Panc1 (cell line): ENCODE results near the gene ZCCHC7. TPM values are rescaled to one million over a fixed set of nuclear protein-coding genes. Genes with fewer than 3 reads are reported as not detected.

Experiments
- ATAC-seq: fragments of 200-7000 bp; cut with Tn5 transposase; 2 replicates; pipeline ENCODE4 v1.9.1; 2020; ENCODE audit warnings: mild to moderate bottlenecking, moderate library complexity
- BruUV-seq: library from RNA; stranded (reverse); fragments of 400-500 nt; replicated peaks from 2 replicates; lab custom pipeline; 2021; lab: Mats Ljungman, UMichigan
- CTCF ChIA-PET: fragments of 300-600 bp; sonication (Branson Sonifier 250); formaldehyde crosslinking; loops from one replicate; lab custom pipeline; 2022; ENCODE audit warnings: antibody characterized with exemption; lab: Charles Lee
- POLR2A ChIA-PET: fragments of 300-600 bp; sonication (Branson Sonifier 250); formaldehyde crosslinking; loops from one replicate; lab custom pipeline; 2022; ENCODE audit warnings: antibody characterized with exemption; lab: Charles Lee
- DNase-seq: peaks from one replicate; pipeline ENCODE4 v3.0.0-alpha.2; 2010; ENCODE audit warnings: low read depth, low spot score
- H3K27ac ChIP-seq: 2 replicates; pipeline ENCODE4 v1.5.1; 2011; ENCODE audit warnings: mild to moderate bottlenecking, low read length, inconsistent platforms
- H3K27me3 ChIP-seq: fragments of 200-500 bp; sonication (Bioruptor generic); 2 replicates; pipeline ENCODE4 v1.6.0; 2014; ENCODE audit warnings: low read length, inconsistent platforms; ENCODE audit not compliant: control insufficient read depth, insufficient read depth
- H3K36me3 ChIP-seq: fragments of 200-500 bp; sonication (Bioruptor generic); 2 replicates; pipeline ENCODE4 v1.5.1; 2014; ENCODE audit warnings: inconsistent platforms, mild to moderate bottlenecking, low read length, moderate library complexity; ENCODE audit not compliant: control insufficient read depth, insufficient read depth
- H3K4me1 ChIP-seq: 2 replicates; pipeline ENCODE4 v1.5.1; 2011; ENCODE audit warnings: inconsistent platforms, mild to moderate bottlenecking, low read length, moderate library complexity; ENCODE audit not compliant: control insufficient read depth, insufficient read depth
- H3K4me3 ChIP-seq, 2 experiments: 2 replicates each; pipeline ENCODE4 v1.5.1; 2011 to 2012; ENCODE audit warnings: low read depth in 2 of 2, low read length in 2 of 2, mild to moderate bottlenecking in 2 of 2, inconsistent platforms in 1 of 2, moderate library complexity in 1 of 2
- H3K9me3 ChIP-seq: fragments of 200-500 bp; sonication (Bioruptor generic); 2 replicates; pipeline ENCODE4 v1.5.1; 2014; ENCODE audit warnings: low read depth, mild to moderate bottlenecking, inconsistent platforms, low read length, moderate library complexity; ENCODE audit not compliant: control insufficient read depth, insufficient read depth
- CTCF ChIP-seq: fragments of 450-650 bp; IDR thresholded peaks from 2 replicates; pipeline ENCODE4 v1.5.1; 2017; ENCODE audit warnings: mild to moderate bottlenecking
- POLR2AphosphoS5 ChIP-seq: IDR thresholded peaks from 2 replicates; pipeline ENCODE4 v1.6.1; 2012; ENCODE audit warnings: mild to moderate bottlenecking, low read depth, low read length, moderate library complexity
- REST ChIP-seq, 2 experiments: IDR thresholded peaks; 2 replicates each; pipeline ENCODE4 v1.6.1; 2011 to 2012; ENCODE audit warnings: low read depth in 2 of 2, control low read depth in 1 of 2, low read length in 1 of 2, mild to moderate bottlenecking in 1 of 2, moderate library complexity in 1 of 2; ENCODE audit not compliant: insufficient read depth in 1 of 2
- SIN3A ChIP-seq: IDR thresholded peaks from 2 replicates; pipeline ENCODE4 v1.6.1; 2012; ENCODE audit warnings: low read depth, mild to moderate bottlenecking, low read length, moderate library complexity, borderline replicate concordance; ENCODE audit not compliant: insufficient read depth
- TCF7L2 ChIP-seq: IDR thresholded peaks from 2 replicates; pipeline ENCODE4 v1.6.1; 2011; ENCODE audit warnings: mild to moderate bottlenecking, low read depth, low read length, inconsistent platforms
- in situ Hi-C: cut with HindIII; loops from 2 replicates; pipeline ENCODE4 v1.10.0; 2016; ENCODE audit warnings: low sequenced_read_pairs, low pct_unique_long_range_greater_than_20kb
- intact Hi-C: fragments of 100-400 bp; cut with micrococcal nuclease; formaldehyde crosslinking; loops from one replicate; pipeline ENCODE4 v1.10.0; 2022; ENCODE audit not compliant: unreplicated experiment
- total RNA-seq: library from RNA; stranded (reverse); gene quantifications from one replicate; pipeline ENCODE4 v1.2.1, GENCODE V29; 2021; ENCODE audit not compliant: unreplicated experiment

The ZCCHC7 gene
- total RNA-seq, 1 experiment from 2014 or later = 43.7 TPM

GRCh38 chr9:37271679-37272078 lies 151.3 kb downstream of the ZCCHC7 start:
- ATAC-seq (no peak), DNase-seq (no peak)
- no peaks in the 10 kb centered on the region for H3K36me3 ChIP-seq
- no TSS peak for BruUV-seq
- no peak for TF ChIP-seq SIN3A
- TF ChIP-seq REST (IDR thresholded peaks at IDR 0.05; ENCODE audit: insufficient read depth in 1 of 2, low read depth in 2 of 2, low read length in 1 of 2) = no peak
- no peak for TF ChIP-seq POLR2AphosphoS5
- TF ChIP-seq CTCF = no peak
- no peaks in the 10 kb centered on the region for H3K27me3 ChIP-seq
- in situ Hi-C loops = no loop called here
- no peaks in the 10 kb centered on the region for H3K4me1 ChIP-seq
- H3K9me3 ChIP-seq = peaks cover 3% of the 10 kb centered on the region; the same call in 1 of the 2 replicates
- no peak overlapping the region for H3K4me3 ChIP-seq
- intact Hi-C loops = no loop called here
- H3K27ac ChIP-seq = no peak overlapping the region
- ChIA-PET POLR2A (interaction anchor here (0.5 kb wide), 1 partner anchor 17 kb away, joined by 3 read pairs; no protein-coding TSS in a partner anchor), CTCF (interaction anchor here (0.6 kb wide), 1 partner anchor 192 kb away, joined by 3 read pairs; no protein-coding TSS in a partner anchor)

GRCh38 chr9:37273595-37273994 lies 153.2 kb downstream of the ZCCHC7 start:
- in situ Hi-C loops (no loop called here), intact Hi-C loops (no loop called here)
- Histone ChIP-seq H3K27ac (no peak overlapping the region), H3K36me3 (no peaks in the 10 kb centered on the region), H3K4me3 (no peak overlapping the region), H3K9me3 (peaks cover 3% of the 10 kb centered on the region; the same call in 1 of the 2 replicates), H3K4me1 (no peaks in the 10 kb centered on the region), H3K27me3 (no peaks in the 10 kb centered on the region)
- ChIA-PET CTCF (no interaction called here), POLR2A (no interaction called here)
- no TSS peak for BruUV-seq
- TF ChIP-seq TCF7L2 (no peak), CTCF (no peak), SIN3A (no peak)
- no peak for ATAC-seq
- no peak for DNase-seq
